ENCODE measurements around the gene BLVRB.
"Not testable (repeated sequence)": the region's sequence is repeated elsewhere in the genome, so short reads cannot be mapped to it uniquely, and the experiment has no call there.

Gene BLVRB

GRCh38 chr19:40502081-40502480 is 36.5 kb upstream of the BLVRB start:
- TF ChIP-seq, protein P1, sequence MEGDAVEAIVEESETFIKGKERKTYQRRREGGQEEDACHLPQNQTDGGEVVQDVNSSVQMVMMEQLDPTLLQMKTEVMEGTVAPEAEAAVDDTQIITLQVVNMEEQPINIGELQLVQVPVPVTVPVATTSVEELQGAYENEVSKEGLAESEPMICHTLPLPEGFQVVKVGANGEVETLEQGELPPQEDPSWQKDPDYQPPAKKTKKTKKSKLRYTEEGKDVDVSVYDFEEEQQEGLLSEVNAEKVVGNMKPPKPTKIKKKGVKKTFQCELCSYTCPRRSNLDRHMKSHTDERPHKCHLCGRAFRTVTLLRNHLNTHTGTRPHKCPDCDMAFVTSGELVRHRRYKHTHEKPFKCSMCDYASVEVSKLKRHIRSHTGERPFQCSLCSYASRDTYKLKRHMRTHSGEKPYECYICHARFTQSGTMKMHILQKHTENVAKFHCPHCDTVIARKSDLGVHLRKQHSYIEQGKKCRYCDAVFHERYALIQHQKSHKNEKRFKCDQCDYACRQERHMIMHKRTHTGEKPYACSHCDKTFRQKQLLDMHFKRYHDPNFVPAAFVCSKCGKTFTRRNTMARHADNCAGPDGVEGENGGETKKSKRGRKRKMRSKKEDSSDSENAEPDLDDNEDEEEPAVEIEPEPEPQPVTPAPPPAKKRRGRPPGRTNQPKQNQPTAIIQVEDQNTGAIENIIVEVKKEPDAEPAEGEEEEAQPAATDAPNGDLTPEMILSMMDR (IDR thresholded peaks at IDR 0.05; ENCODE audit: insufficient read depth, low read depth, low read length, missing control alignments), result no peak
- H3K4me3 ChIP-seq (ENCODE audit: low read depth, low read length), result no peak overlapping the region
- DNase-seq (ENCODE audit: low read depth), result no peak

DNA sequence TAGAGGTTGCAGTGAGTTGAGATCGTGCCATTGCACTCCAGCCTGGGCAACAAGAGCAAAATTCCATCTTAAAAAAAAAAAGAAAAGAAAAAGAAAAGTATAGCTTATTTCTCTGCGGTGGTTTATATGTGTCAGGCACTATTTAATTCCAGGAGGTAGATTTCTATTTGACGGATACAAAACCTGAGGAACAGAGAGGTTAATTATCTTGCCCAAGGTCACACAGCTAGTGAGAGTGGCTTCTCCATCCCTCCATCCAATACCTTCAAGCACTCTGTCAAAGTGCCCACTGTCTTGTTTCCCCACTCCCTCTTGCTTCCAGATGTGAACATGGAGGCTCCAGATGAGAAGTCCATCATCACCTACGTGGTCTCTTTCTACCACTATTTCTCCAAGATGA is 36.1 kb upstream of the BLVRB start:
- no peak overlapping the region for H3K4me3 ChIP-seq (ENCODE audit: low read depth, low read length)
- DNase-seq (ENCODE audit: low read depth), result no peak
- TF ChIP-seq, protein P1 (IDR thresholded peaks at IDR 0.05; ENCODE audit: insufficient read depth, low read depth, low read length, missing control alignments), result no peak

- H3K4me3 ChIP-seq (ENCODE audit: low read depth, low read length); DNase-seq (ENCODE audit: low read depth): not testable (repeated sequence)
Observed at GRCh38 chr19:40500678-40501530, 35.4 kb upstream of the BLVRB start.

GRCh38 chr19:40499320-40499719 is 33.8 kb upstream of the BLVRB start:
- no peak overlapping the region for H3K4me3 ChIP-seq (ENCODE audit: low read depth, low read length)
- TF ChIP-seq, protein P1 (IDR thresholded peaks at IDR 0.05; ENCODE audit: insufficient read depth, low read depth, low read length, missing control alignments), result no peak
- DNase-seq (ENCODE audit: low read depth), result no peak

DNA sequence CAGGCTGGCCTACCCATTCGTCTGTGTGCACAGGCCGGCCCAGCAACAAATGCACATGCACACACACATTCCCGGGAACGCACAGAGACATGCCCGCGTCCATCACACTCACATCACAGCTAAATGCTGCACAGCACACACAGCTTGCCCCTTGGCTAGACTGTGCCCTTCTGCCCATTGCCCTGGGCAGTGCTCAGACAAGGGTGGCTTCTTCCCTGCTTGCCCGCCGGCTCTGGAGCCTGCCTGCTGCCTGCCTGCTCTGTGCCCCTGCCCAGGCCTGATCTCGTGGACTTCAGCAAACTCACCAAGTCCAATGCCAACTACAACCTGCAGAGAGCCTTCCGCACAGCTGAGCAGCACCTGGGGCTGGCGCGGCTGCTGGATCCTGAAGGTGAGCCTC is 31.7 kb upstream of the BLVRB start:
- DNase-seq (ENCODE audit: low read depth), result no peak
- H3K4me3 ChIP-seq (ENCODE audit: low read depth, low read length), result no peak overlapping the region
- TF ChIP-seq, protein P1 (IDR thresholded peaks at IDR 0.05; ENCODE audit: insufficient read depth, low read depth, low read length, missing control alignments), result no peak

DNA sequence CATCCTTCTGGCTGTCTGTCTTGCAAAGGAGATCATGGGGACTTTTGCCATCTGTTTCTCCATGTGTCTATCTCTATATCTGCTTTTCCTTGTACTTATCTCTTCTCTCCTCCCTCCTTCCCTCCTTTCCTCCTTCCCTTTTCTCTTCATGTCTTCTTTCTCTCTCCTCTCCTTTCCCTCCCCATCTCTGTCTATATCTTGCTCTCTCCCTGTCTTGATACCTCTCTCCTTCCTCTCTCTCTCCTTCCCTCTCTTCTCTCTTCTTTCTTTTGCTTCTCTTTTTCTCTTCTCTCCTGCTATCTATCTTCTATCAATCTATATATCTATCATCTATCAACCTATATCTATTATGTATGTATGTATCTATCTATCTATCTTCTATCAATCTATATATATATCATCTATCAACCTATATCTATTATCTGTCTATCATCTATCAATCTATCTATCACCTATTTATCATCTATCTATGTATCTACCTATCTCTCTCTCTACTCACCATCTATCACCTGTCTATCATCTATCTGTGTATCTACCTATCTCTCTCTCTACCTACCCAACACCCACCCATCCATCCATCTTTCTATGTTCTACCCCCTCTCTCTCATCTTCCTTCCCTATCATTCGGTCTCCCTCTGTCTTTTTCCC is 28.8 kb upstream of the BLVRB start:
- TF ChIP-seq, protein P1 (IDR thresholded peaks at IDR 0.05; ENCODE audit: insufficient read depth, low read depth, low read length, missing control alignments), result no peak
- no peak for DNase-seq (ENCODE audit: low read depth)
- H3K4me3 ChIP-seq (ENCODE audit: low read depth, low read length), result no peak overlapping the region

DNA sequence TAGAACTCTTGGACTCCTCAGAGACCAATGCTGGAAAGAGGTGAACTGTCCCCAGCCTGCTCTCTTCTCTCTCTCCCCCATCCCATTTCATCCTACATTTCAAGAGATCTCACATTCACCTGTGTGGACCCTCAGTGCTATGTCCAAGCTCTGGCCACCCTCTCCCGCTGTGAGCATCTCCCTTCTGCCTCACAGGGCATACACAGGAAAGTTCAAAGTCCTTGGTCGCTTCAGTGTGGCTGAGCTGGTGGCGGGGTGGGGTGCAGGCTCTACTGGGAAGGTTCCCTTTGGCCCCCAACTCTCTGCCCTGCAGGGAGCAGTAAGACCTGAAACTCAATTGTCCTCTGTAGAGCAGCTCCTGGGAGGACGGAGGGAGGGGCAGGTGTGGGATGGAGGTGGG is 28.2 kb upstream of the BLVRB start:
- TF ChIP-seq, protein P1 (IDR thresholded peaks at IDR 0.05; ENCODE audit: insufficient read depth, low read depth, low read length, missing control alignments), result no peak

More for the DNA sequence above, 28.2 kb upstream of the BLVRB start:
- DNase-seq (ENCODE audit: low read depth), result no peak
- H3K4me3 ChIP-seq (ENCODE audit: low read depth, low read length), result no peak overlapping the region

All from GM12865 (cell line).